Inflammatory macrophage treated with lipopolysaccharide for 1 hour (primary cell): ENCODE data around the gene CYP3A4.

ENCODE experiments used
- DNase-seq, 2 donors: peaks; one replicate each; pipeline ENCODE4 v3.0.0-alpha.2; 2020 to 2022

CYP3A4 gene

GRCh38 chr7:99720800-99721595, 63.0 kb downstream of the CYP3A4 start:
- peak; percentile 75 to 86 for DNase-seq

DNA sequence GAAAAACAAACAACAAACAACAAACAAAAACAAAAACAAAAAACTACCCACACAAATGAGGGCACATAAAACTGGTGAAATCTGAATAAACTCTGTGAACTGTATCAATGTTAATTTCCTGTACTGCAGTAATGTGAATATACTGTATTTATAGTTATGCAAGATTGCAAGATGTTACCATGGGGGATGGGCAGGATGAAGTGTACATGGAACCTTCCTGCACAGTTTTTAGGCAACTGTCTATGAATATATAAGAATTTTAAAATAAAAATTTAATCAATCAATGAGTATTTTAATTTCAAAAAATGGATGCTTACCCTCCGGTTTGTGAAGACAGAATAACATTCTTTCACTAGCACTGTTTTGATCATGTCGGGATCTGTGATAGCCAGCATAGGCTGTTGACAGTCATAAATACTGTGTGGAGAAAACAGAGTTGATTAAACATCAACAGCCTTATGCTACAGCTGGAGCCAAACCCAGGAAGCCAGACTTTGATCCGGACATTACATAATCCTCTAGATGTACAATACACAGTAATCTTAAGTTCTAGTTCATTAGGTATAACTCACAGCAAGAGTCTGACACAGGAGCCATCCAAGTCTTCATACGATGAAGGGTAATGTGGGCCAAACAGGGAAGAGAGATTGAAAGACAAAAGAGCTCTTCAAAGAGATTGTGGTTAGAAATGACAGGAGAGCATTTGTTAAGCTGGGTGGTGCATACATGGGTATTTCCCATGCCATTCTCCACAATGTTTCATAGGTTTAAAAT, 63.8 kb downstream of the CYP3A4 start:
- DNase-seq = peak; percentile 25 to 29

DNA sequence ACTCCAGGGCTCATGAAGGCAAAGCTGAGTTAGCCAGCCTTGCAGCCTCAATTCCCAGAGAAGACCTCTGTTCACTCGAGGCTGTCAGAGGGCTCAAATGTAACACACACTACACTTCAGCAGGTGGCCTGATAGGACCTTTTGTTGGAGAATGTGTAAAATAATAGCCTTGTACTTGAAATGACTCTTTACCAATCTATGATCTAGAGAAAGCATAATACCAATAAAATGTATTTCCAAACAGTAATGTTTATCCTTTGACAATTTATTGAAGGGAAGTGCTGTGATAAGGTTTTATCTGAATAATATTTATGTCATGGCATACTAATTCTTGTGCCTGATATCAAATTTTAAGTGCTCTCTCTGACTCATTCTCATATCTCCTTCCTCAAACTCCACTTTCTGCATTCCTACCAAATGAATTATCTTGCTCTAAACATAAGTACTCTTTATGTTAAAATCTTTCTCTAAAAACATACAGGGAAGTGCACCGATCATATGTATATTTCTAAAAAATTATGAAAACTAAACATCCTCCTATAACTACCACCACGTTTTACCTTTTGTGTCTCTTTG, 69.9 kb downstream of the CYP3A4 start:
- DNase-seq = no peak

DNA sequence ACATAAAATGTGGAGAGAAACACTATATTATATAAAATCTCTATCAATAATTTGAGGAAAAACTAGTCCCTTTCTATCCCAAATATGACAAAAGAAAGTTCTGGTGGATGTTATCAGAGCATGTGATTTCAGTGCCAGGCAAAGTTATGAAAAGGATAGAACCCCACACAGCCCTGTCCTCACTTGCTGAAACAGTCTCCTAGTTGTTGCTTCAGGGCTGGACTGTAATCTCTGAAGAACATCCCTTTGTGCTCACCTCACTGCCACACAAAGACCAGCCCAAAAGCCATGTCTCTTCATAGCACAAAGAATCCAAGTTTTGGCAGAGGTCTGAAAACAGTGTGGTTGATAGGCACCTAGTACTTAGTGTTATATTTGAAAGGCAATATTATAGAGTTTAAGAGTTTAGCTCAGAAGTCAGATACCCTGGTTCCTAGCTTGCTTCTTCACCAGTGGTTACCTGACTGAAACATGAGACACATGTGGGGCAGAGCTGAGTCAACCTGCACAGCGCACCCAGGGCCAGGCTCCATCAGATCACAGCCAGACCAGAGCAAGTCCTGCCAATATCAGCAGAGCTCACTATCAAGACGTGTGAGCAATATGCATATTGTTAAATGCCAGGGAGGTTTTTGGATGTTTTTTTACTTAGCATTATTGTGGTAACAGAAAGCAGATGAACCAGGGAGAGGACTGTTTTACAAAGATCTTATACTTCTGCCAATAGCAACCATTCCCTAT, 74.0 kb downstream of the CYP3A4 start:
- no peak for DNase-seq

- DNase-seq = no peak
These were observed 74.7 kb downstream of the CYP3A4 start for GRCh38 chr7:99709260-99709659.

DNA sequence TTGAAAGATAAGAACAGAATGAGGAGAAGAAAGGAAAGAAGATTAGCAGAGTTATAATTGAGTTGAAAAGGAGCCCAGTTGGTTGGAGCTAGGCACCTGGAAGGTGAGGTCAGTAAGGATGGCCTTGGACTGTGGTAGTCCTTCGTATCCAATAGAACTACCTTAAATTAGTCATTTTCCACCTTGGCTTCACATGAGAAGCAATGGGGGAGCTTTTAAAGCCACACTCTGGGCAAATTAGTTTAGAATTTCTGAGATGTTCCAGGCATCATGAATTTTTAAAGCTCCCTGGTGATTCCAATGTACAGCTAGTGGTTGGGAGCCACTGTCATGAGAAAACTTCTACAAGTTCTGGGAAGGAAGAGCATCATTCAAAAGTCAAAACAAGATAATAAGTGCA, 76.9 kb downstream of the CYP3A4 start:
- no peak for DNase-seq
